Neural cell (in vitro differentiated cells): ENCODE results near the gene METAP1D. TPM values are rescaled to one million over a fixed set of nuclear protein-coding genes. Genes with fewer than 3 reads are reported as not detected.

Experiments
- H2AFZ ChIP-seq: fragments of 200-600, 300-800 bp; sonication (generic), shearing (Covaris generic); 2 replicates; pipeline ENCODE4 v1.6.0; 2014; ENCODE audit warnings: low read depth, mild to moderate bottlenecking, antibody characterized with exemption, low read length, moderate library complexity
- H3F3A ChIP-seq: fragments of 200-600 bp; shearing (Covaris generic); 2 replicates; pipeline ENCODE4 v1.6.1; 2016; ENCODE audit warnings: mild to moderate bottlenecking, moderate library complexity, mixed read lengths, antibody characterized with exemption, low read length; ENCODE audit not compliant: insufficient read depth, poor library complexity, severe bottlenecking
- H3K27ac ChIP-seq: fragments of 200-600, 300-800 bp; sonication (generic), shearing (Covaris generic); 2 replicates; pipeline ENCODE4 v1.5.1; 2014; ENCODE audit warnings: mild to moderate bottlenecking, low read length, moderate library complexity
- H3K27me3 ChIP-seq: fragments of 300-800, 200-600 bp; sonication (generic), shearing (Covaris generic); 2 replicates; pipeline ENCODE4 v1.6.0; 2014; ENCODE audit warnings: mild to moderate bottlenecking, low read depth, low read length, moderate library complexity; ENCODE audit not compliant: insufficient read depth
- H3K36me3 ChIP-seq: fragments of 300-800, 200-600 bp; sonication (generic), shearing (Covaris generic); 2 replicates; pipeline ENCODE4 v1.5.1; 2014; ENCODE audit warnings: mild to moderate bottlenecking, antibody characterized with exemption, low read length, moderate library complexity; ENCODE audit not compliant: insufficient read depth
- H3K4me2 ChIP-seq: fragments of 300-800, 200-600 bp; sonication (generic), shearing (Covaris generic); 2 replicates; pipeline ENCODE4 v1.6.0; 2014; ENCODE audit warnings: mild to moderate bottlenecking, low read length
- H3K4me3 ChIP-seq: fragments of 300-800, 200-600 bp; sonication (generic), shearing (Covaris generic); 2 replicates; pipeline ENCODE4 v1.5.1; 2014; ENCODE audit warnings: mild to moderate bottlenecking, low read length, moderate library complexity
- H3K79me2 ChIP-seq: fragments of 200-600 bp; shearing (Covaris generic); replicated peaks from 2 replicates; pipeline ENCODE4 v1.6.0; 2014; ENCODE audit warnings: mild to moderate bottlenecking, low read length, moderate library complexity; ENCODE audit not compliant: insufficient read depth
- H3K9ac ChIP-seq: fragments of 300-800, 200-600 bp; sonication (generic), shearing (Covaris generic); 2 replicates; pipeline ENCODE4 v1.6.1; 2016; ENCODE audit warnings: mild to moderate bottlenecking, low read length, mixed read lengths
- H3K9me2 ChIP-seq: fragments of 200-600 bp; shearing (Covaris generic); 2 replicates; pipeline ENCODE4 v1.6.1; 2016; ENCODE audit warnings: mild to moderate bottlenecking, low read length, mixed read lengths; ENCODE audit not compliant: insufficient read depth
- H3K9me3 ChIP-seq: fragments of 200-600, 300-800 bp; sonication (generic), shearing (Covaris generic); 2 replicates; pipeline ENCODE4 v1.6.1; 2016; ENCODE audit warnings: mild to moderate bottlenecking, mixed run types, low read length, moderate library complexity, mixed read lengths
- H4K20me1 ChIP-seq: fragments of 200-600 bp; shearing (Covaris generic); 2 replicates; pipeline ENCODE4 v1.6.1; 2016; ENCODE audit warnings: mild to moderate bottlenecking, mixed run types; ENCODE audit not compliant: insufficient read depth
- CTCF ChIP-seq: fragments of 450-650 bp; IDR thresholded peaks from 2 replicates; pipeline ENCODE4 v1.5.1; 2014; ENCODE audit warnings: antibody characterized with exemption, mild to moderate bottlenecking, moderate library complexity; ENCODE audit not compliant: poor library complexity, severe bottlenecking
- EP300 ChIP-seq: fragments of 450-650 bp; conservative IDR thresholded peaks from 2 replicates; pipeline ENCODE4 v1.6.1; 2014; ENCODE audit warnings: antibody characterized with exemption, mild to moderate bottlenecking, moderate library complexity; ENCODE audit not compliant: poor library complexity, severe bottlenecking
- EZH2 ChIP-seq: fragments of 200-600, 300-800 bp; shearing (Covaris generic), sonication (generic); IDR thresholded peaks from 2 replicates; pipeline ENCODE4 v1.6.1; 2014; ENCODE audit warnings: antibody characterized with exemption, low read length, borderline replicate concordance, mild to moderate bottlenecking; ENCODE audit not compliant: insufficient read depth, poor library complexity, severe bottlenecking
- MXI1 ChIP-seq: fragments of 450-650 bp; conservative IDR thresholded peaks from 2 replicates; pipeline ENCODE4 v1.6.1; 2014; ENCODE audit warnings: antibody characterized with exemption, mild to moderate bottlenecking; ENCODE audit not compliant: poor library complexity, severe bottlenecking
- POLR2AphosphoS5 ChIP-seq: IDR thresholded peaks from 2 replicates; pipeline ENCODE4 v1.6.1; 2012
- RAD21 ChIP-seq: fragments of 450-650 bp; conservative IDR thresholded peaks from 2 replicates; pipeline ENCODE4 v1.6.1; 2014; ENCODE audit warnings: antibody characterized with exemption, mild to moderate bottlenecking, moderate library complexity
- SMC3 ChIP-seq: fragments of 450-650 bp; conservative IDR thresholded peaks from 2 replicates; pipeline ENCODE4 v1.6.1; 2014; ENCODE audit warnings: antibody characterized with exemption, mild to moderate bottlenecking, moderate library complexity; ENCODE audit not compliant: poor library complexity
- TAF1 ChIP-seq: IDR thresholded peaks from 2 replicates; pipeline ENCODE4 v1.6.1; 2012; ENCODE audit warnings: low read depth
- polyA plus RNA-seq: library from polyadenylated mRNA; depleted of rRNA; stranded (reverse); fragments of >200 nt; gene quantifications from 2 replicates; pipeline ENCODE4 v1.2.3, GENCODE V29; 2014
- TF ChIP-seq, protein P1 (sequence below): IDR thresholded peaks from 2 replicates; pipeline ENCODE4 v1.6.1; 2012; ENCODE audit warnings: borderline replicate concordance

METAP1D gene
- polyA plus RNA-seq, 1 donor from 2014 or later: 5.4 TPM

DNA sequence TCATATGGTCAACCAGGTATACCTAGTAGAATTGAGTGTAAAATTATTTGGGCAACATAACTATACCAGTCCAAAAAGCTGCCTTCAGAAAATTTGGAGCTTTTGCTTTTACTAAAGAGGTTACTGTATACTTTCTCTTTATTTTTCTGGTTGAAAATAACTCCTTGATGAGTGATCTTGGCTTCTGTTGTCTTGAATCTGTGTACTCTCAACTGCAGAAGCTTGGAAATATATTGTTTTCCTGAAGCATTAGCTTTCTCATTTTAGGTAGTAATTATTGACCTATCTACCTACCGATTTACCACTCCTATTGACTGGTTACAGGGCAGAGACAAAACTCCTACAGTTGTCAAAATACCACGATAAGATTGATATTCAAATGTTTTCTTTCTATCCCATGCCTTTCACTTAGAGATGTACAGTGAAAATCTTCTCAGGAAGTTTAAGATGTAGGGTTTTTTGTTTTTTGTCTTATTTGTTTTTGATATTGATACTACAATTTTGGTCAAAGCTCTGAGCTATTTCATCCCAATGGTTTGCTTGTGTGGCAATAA is 49.9 kb downstream of the METAP1D start:
- H3K4me2 ChIP-seq: no peak overlapping the region
- no peaks in the 10 kb centered on the region for H3K9me2 ChIP-seq
- no peaks in the 10 kb centered on the region for H3K9me3 ChIP-seq
- TF ChIP-seq MXI1 (no peak), CTCF (no peak), SMC3 (no peak), POLR2AphosphoS5 (no peak), EP300 (no peak)
- TF ChIP-seq, protein P1, sequence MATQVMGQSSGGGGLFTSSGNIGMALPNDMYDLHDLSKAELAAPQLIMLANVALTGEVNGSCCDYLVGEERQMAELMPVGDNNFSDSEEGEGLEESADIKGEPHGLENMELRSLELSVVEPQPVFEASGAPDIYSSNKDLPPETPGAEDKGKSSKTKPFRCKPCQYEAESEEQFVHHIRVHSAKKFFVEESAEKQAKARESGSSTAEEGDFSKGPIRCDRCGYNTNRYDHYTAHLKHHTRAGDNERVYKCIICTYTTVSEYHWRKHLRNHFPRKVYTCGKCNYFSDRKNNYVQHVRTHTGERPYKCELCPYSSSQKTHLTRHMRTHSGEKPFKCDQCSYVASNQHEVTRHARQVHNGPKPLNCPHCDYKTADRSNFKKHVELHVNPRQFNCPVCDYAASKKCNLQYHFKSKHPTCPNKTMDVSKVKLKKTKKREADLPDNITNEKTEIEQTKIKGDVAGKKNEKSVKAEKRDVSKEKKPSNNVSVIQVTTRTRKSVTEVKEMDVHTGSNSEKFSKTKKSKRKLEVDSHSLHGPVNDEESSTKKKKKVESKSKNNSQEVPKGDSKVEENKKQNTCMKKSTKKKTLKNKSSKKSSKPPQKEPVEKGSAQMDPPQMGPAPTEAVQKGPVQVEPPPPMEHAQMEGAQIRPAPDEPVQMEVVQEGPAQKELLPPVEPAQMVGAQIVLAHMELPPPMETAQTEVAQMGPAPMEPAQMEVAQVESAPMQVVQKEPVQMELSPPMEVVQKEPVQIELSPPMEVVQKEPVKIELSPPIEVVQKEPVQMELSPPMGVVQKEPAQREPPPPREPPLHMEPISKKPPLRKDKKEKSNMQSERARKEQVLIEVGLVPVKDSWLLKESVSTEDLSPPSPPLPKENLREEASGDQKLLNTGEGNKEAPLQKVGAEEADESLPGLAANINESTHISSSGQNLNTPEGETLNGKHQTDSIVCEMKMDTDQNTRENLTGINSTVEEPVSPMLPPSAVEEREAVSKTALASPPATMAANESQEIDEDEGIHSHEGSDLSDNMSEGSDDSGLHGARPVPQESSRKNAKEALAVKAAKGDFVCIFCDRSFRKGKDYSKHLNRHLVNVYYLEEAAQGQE: no peak
- H3K36me3 ChIP-seq: no peaks in the 10 kb centered on the region
- no peak overlapping the region for H3K9ac ChIP-seq
- peaks cover 2% of the 10 kb centered on the region for H3F3A ChIP-seq
- no peaks in the 10 kb centered on the region for H3K79me2 ChIP-seq
- no peaks in the 10 kb centered on the region for H4K20me1 ChIP-seq
- H2AFZ ChIP-seq: no peak overlapping the region
- no peak overlapping the region for H3K4me3 ChIP-seq
- no peaks in the 10 kb centered on the region for H3K27me3 ChIP-seq
- H3K27ac ChIP-seq: no peak overlapping the region

- Histone ChIP-seq H3K4me2 (no peak overlapping the region), H3K9me2 (no peaks in the 10 kb centered on the region), H3K27ac (no peak overlapping the region), H2AFZ (no peak overlapping the region), H4K20me1 (no peaks in the 10 kb centered on the region), H3K36me3 (no peaks in the 10 kb centered on the region), H3K27me3 (no peaks in the 10 kb centered on the region), H3K79me2 (no peaks in the 10 kb centered on the region), H3K4me3 (no peak overlapping the region), H3F3A (peaks cover 2% of the 10 kb centered on the region), H3K9me3 (no peaks in the 10 kb centered on the region), H3K9ac (no peak overlapping the region)
- no peak for TF ChIP-seq CTCF
- TF ChIP-seq MXI1: no peak
- no peak for TF ChIP-seq TAF1
- TF ChIP-seq EZH2: no peak
- TF ChIP-seq, protein P1: no peak
- TF ChIP-seq POLR2AphosphoS5: no peak
- no peak for TF ChIP-seq RAD21
Measured at GRCh38 chr2:172050479-172051125, 50.8 kb downstream of the METAP1D start.
